Astrocyte (in vitro differentiated cells and primary cell): ENCODE data around the gene CTCF. TPM values are rescaled to one million over a fixed set of nuclear protein-coding genes. Genes with fewer than 3 reads are reported as not detected.

Source experiments
- DNase-seq: peaks from one replicate; pipeline ENCODE4 v3.0.0-alpha.2; 2010; ENCODE audit warnings: low read depth
- FAIRE-seq: peaks from 2 replicates; lab custom pipeline; 2011; peaks lifted over from hg19 to GRCh38; lab: Jason Lieb, UNC
- H2AFZ ChIP-seq: 2 replicates; pipeline ENCODE4 v1.6.0; 2012; ENCODE audit warnings: low read depth, low read length, inconsistent platforms
- H3K27ac ChIP-seq: 2 replicates; pipeline ENCODE4 v1.5.1; 2011; ENCODE audit warnings: low read depth, low read length, inconsistent platforms
- H3K27me3 ChIP-seq: 2 replicates; pipeline ENCODE4 v1.6.0; 2011; ENCODE audit warnings: low read length, inconsistent platforms; ENCODE audit not compliant: insufficient read depth
- H3K36me3 ChIP-seq: 2 replicates; pipeline ENCODE4 v1.5.1; 2011; ENCODE audit warnings: low read length, inconsistent platforms; ENCODE audit not compliant: insufficient read depth
- H3K4me1 ChIP-seq: 2 replicates; pipeline ENCODE4 v1.5.1; 2011; ENCODE audit warnings: low read length, inconsistent platforms; ENCODE audit not compliant: insufficient read depth
- H3K4me2 ChIP-seq: 2 replicates; pipeline ENCODE4 v1.6.0; 2012; ENCODE audit warnings: low read length, inconsistent platforms
- H3K4me3 ChIP-seq: 2 replicates; pipeline ENCODE4 v1.5.1; 2011; ENCODE audit warnings: low read depth, mild to moderate bottlenecking, low read length, inconsistent platforms; ENCODE audit not compliant: insufficient read depth
- H3K79me2 ChIP-seq: 2 replicates; pipeline ENCODE4 v1.6.0; 2012; ENCODE audit warnings: mild to moderate bottlenecking, low read length, inconsistent platforms; ENCODE audit not compliant: insufficient read depth
- H3K9ac ChIP-seq: 2 replicates; pipeline ENCODE4 v1.6.0; 2012; ENCODE audit warnings: mild to moderate bottlenecking, low read length, inconsistent platforms
- H3K9me3 ChIP-seq: 2 replicates; pipeline ENCODE4 v1.5.1; 2012; ENCODE audit warnings: low read depth, mild to moderate bottlenecking, low read length, inconsistent platforms; ENCODE audit not compliant: insufficient read depth
- H4K20me1 ChIP-seq: 2 replicates; pipeline ENCODE4 v1.6.0; 2012; ENCODE audit warnings: low read length, inconsistent platforms; ENCODE audit not compliant: insufficient read depth
- H3K27ac Mint-ChIP-seq: one replicate; pipeline ENCODE4 v1.8.0; 2021; ENCODE audit warnings: mild to moderate bottlenecking, mixed read lengths; ENCODE audit not compliant: unreplicated experiment
- H3K27me3 Mint-ChIP-seq: one replicate; pipeline ENCODE4 v1.8.0; 2021; ENCODE audit warnings: low read depth, mixed read lengths; ENCODE audit not compliant: unreplicated experiment
- H3K36me3 Mint-ChIP-seq: one replicate; pipeline ENCODE4 v1.8.0; 2021; ENCODE audit warnings: low read depth, mixed read lengths; ENCODE audit not compliant: unreplicated experiment
- H3K4me1 Mint-ChIP-seq: one replicate; pipeline ENCODE4 v1.8.0; 2021; ENCODE audit warnings: low read depth, mixed read lengths; ENCODE audit not compliant: unreplicated experiment
- H3K4me3 Mint-ChIP-seq: one replicate; pipeline ENCODE4 v1.8.0; 2021; ENCODE audit warnings: mild to moderate bottlenecking, moderate library complexity, mixed read lengths; ENCODE audit not compliant: unreplicated experiment
- H3K9me3 Mint-ChIP-seq: one replicate; pipeline ENCODE4 v1.8.0; 2021; ENCODE audit warnings: mild to moderate bottlenecking, mixed read lengths; ENCODE audit not compliant: unreplicated experiment
- CTCF ChIP-seq: IDR thresholded peaks from 2 replicates; pipeline ENCODE4 v1.5.1; 2011; ENCODE audit warnings: low read depth, mild to moderate bottlenecking, inconsistent platforms, low read length, moderate library complexity; ENCODE audit not compliant: insufficient read depth
- EZH2 ChIP-seq: IDR thresholded peaks from 2 replicates; pipeline ENCODE4 v1.6.1; 2012; ENCODE audit warnings: mild to moderate bottlenecking, low read length, inconsistent platforms; ENCODE audit not compliant: insufficient read depth
- total RNA-seq: library from RNA; stranded (reverse); gene quantifications from 2 replicates; pipeline ENCODE4 v1.2.1, GENCODE V29; 2021

The CTCF gene
- total RNA-seq, 1 donor from 2014 or later = 26.8 TPM

DNA sequence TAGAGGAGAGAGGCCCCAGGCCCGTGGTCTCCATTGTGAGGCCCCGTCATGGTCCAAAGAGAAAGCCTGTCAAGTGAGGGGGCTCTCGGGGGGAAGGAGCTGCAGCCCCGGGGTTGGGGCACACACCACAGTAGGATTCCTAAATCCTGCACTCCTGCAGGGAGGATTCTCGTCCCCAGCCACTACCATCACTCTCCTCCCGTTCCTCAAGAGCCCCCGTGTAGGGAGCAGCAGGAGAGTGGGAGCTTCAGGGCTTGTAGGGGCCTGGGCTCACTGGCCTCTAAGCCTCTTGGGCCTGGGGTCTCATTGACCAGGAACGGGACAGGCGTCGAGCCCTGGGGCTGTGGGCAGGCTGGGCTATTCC is 105.1 kb downstream of the CTCF start:
- FAIRE-seq = no peak
- H3K36me3 ChIP-seq = no peaks in the 10 kb centered on the region
- no peaks in the 10 kb centered on the region for H3K79me2 ChIP-seq
- Mint-ChIP-seq H3K27me3 (peaks cover 6% of the 10 kb centered on the region), H3K4me1 (peaks cover 3% of the 10 kb centered on the region), H3K4me3 (peak overlapping the region; percentile 81), H3K27ac (no peak overlapping the region), H3K36me3 (peaks cover 6% of the 10 kb centered on the region), H3K9me3 (no peaks in the 10 kb centered on the region)
- H3K4me2 ChIP-seq = peak overlapping the region; percentile 85
- no peak overlapping the region for H3K27ac ChIP-seq
- H3K27me3 ChIP-seq = no peaks in the 10 kb centered on the region
- H3K4me3 ChIP-seq = no peak overlapping the region
- no peaks in the 10 kb centered on the region for H3K9me3 ChIP-seq
- TF ChIP-seq EZH2 = no peak
- no peak for TF ChIP-seq CTCF
- peak overlapping the region; percentile 66 for H3K9ac ChIP-seq
- peaks cover 8% of the 10 kb centered on the region for H4K20me1 ChIP-seq
- peak overlapping the region; percentile 84 for H2AFZ ChIP-seq
- DNase-seq = no peak
- H3K4me1 ChIP-seq = peaks cover 16% of the 10 kb centered on the region

GRCh38 chr16:67667817-67668494 is 105.6 kb downstream of the CTCF start:
- Histone ChIP-seq H3K9me3 (no peaks in the 10 kb centered on the region), H3K79me2 (no peaks in the 10 kb centered on the region), H3K27me3 (no peaks in the 10 kb centered on the region), H3K36me3 (no peaks in the 10 kb centered on the region), H4K20me1 (peaks cover 6% of the 10 kb centered on the region), H3K4me2 (peak overlapping the region; percentile 85), H2AFZ (peak overlapping the region; percentile 84), H3K4me1 (peaks cover 18% of the 10 kb centered on the region), H3K4me3 (no peak overlapping the region), H3K27ac (no peak overlapping the region), H3K9ac (peak overlapping the region; percentile 66)
- Mint-ChIP-seq H3K27me3 (peaks cover 6% of the 10 kb centered on the region), H3K27ac (no peak overlapping the region), H3K9me3 (no peaks in the 10 kb centered on the region), H3K4me1 (peaks cover 3% of the 10 kb centered on the region), H3K4me3 (peak overlapping the region; percentile 34), H3K36me3 (peaks cover 6% of the 10 kb centered on the region)
- FAIRE-seq = peak; percentile 41
- DNase-seq = peak; percentile 78
- no peak for TF ChIP-seq EZH2
- TF ChIP-seq CTCF = peak; percentile 82

DNA sequence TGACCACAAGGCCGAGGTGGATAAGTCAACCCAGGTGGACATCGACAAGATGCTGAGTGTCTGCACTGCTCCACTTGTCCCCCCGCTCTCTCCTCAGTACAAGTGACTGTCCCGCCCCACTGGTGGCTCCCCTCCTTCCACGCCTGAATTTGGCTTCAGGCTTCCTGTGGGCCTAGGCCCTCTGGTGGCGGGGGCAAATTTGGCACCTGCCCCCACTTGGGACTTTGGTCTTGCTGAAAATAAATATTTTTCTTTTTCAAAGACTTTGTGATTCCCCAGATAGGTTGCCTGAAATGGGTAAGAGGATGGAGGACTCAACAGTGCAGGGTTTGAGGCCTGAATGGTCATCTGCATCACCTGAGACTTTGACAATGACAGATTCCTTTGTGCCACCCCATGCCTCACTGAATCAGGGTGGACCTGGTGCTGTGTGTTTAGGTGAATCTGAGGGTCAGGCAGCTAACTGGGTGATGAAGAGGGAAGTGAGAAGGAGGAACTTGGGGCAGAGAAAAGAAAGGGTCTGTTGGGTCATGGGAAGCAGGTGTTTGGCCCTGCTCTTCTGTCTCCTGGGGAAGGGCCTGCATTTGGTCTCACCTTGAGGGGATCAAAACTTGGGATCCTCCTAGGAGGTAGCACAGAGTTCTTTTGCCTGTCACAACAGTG is 106.3 kb downstream of the CTCF start:
- H3K4me2 ChIP-seq = no peak overlapping the region
- H3K79me2 ChIP-seq = no peaks in the 10 kb centered on the region
- Mint-ChIP-seq H3K4me3 (peak overlapping the region; percentile 23), H3K27ac (no peak overlapping the region), H3K27me3 (peaks cover 6% of the 10 kb centered on the region), H3K4me1 (peaks cover 3% of the 10 kb centered on the region), H3K9me3 (no peaks in the 10 kb centered on the region), H3K36me3 (peaks cover 7% of the 10 kb centered on the region)
- H4K20me1 ChIP-seq = peaks cover 4% of the 10 kb centered on the region
- H3K9ac ChIP-seq = no peak overlapping the region
- no peaks in the 10 kb centered on the region for H3K9me3 ChIP-seq
- H3K4me3 ChIP-seq = no peak overlapping the region
- no peaks in the 10 kb centered on the region for H3K27me3 ChIP-seq
- H3K27ac ChIP-seq = no peak overlapping the region
- no peaks in the 10 kb centered on the region for H3K36me3 ChIP-seq
- TF ChIP-seq CTCF = peak; percentile 20
- TF ChIP-seq EZH2 = no peak
- FAIRE-seq (no peak), DNase-seq (no peak)
- H3K4me1 ChIP-seq = peaks cover 23% of the 10 kb centered on the region
- H2AFZ ChIP-seq = no peak overlapping the region
